ENCODE measurements around the gene PLEKHG3. TPM values are rescaled to one million over a fixed set of nuclear protein-coding genes. Genes with fewer than 3 reads are reported as not detected.
A peak's percentile ranks its signal among the peaks of the same experiment; 100 is the strongest.

PLEKHG3 gene
- total RNA-seq, 1 experiment from 2014 or later, result 59.3 TPM

DNA sequence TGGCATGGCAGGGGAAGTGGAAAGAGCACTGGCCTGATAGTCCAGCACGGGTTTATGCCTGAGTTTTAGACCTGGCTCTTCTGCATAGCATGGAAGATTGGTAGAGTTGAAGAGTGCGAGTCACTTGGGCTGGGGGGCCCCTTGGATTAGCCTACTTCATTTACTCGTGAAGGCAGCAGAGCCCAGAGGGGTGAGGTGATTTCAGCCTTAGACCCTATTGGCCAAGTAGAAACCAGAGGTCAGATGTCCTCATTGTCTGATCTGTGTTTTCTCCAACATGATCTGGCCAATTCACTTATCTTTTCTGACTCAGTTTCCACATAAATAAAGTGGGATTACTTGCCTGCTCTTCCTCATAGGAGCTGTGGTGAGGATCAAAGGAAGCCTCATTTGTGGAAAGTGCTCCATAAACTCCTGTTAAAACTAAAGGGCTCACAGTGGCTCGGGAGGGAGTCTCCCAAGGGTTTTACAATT, 1.9 kb downstream of the PLEKHG3 start:
- H2AFZ ChIP-seq, result no peak overlapping the region
- no peaks in the 10 kb centered on the region for H3K9me3 ChIP-seq (ENCODE audit: insufficient read depth, low read depth)
- H3K4me2 ChIP-seq, result peak overlapping the region; percentile 96
- CTCF ChIA-PET, result interaction anchor here (0.6 kb wide), 1 partner anchor 54 kb away, joined by 6 read pairs; no protein-coding TSS in a partner anchor
- H3K79me2 ChIP-seq (ENCODE audit: low read depth), result peaks cover 60% of the 10 kb centered on the region
- intact Hi-C loops (cut with micrococcal nuclease; ENCODE audit: unreplicated experiment), result loop anchor here (10.0 kb wide), 1 partner anchor 201 kb away; the partner anchor contains the start of genes ZBTB1 and ZBTB25
- peaks cover 68% of the 10 kb centered on the region for H3K4me1 ChIP-seq (replicated peaks; ENCODE audit: insufficient read depth)
- H3K4me3 ChIP-seq, result peak overlapping the region; percentile 97; the same call in 1 of the 2 replicates
- no peaks in the 10 kb centered on the region for H3K9me2 ChIP-seq (ENCODE audit: insufficient read depth)
- no TSS peak for BruUV-seq (replicated peaks)
- H3K27ac ChIP-seq, result no peak overlapping the region
- DNase-seq, result no peak
- H4K20me1 ChIP-seq (ENCODE audit: insufficient read depth), result no peaks in the 10 kb centered on the region
- peaks cover 32% of the 10 kb centered on the region for H3F3A ChIP-seq (ENCODE audit: insufficient read depth, low read depth)
- H3K36me3 ChIP-seq (ENCODE audit: low read depth), result no peaks in the 10 kb centered on the region
- TF ChIP-seq CTCF (conservative IDR thresholded peaks at IDR 0.05) (no peak), EZH2 (IDR thresholded peaks at IDR 0.05; ENCODE audit: low read depth) (no peak)
- no peaks in the 10 kb centered on the region for H3K27me3 ChIP-seq (ENCODE audit: insufficient read depth, low read depth)
- POLR2A ChIA-PET (ENCODE audit: unreplicated experiment), result no interaction called here

DNA sequence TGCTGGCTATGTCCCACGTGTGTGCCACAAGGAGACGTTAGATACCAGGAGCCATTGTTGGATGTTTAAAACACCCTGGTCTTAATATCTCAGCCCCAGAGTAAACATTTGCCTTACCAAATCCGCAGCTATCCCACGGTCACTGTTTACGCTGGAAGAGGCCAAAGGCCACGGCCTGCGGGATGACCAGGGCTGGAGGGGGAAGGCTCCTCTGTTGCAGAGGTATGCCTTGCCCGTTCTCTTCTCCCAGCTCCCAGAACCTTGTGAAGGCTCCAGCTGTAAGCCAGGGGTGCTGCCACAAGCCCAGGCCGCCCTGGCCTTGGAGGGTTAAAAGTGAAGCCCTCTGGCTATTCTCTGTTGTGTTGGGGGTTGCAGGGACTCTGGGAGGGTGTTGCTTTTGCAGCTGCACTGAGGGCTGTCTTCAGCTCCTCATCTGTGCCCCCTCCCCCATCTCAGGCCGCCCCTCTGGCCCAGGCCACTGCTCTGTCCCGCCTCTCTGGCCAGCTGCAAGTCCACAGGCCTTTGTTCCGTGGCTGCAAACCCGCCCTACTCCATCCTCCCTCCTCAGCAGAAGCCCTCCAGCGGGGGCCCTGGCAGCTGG, 2.5 kb downstream of the PLEKHG3 start:
- H3K9me3 ChIP-seq (ENCODE audit: insufficient read depth, low read depth), result no peaks in the 10 kb centered on the region
- POLR2A ChIA-PET (ENCODE audit: unreplicated experiment), result no interaction called here
- H3K27me3 ChIP-seq (ENCODE audit: insufficient read depth, low read depth), result no peaks in the 10 kb centered on the region
- no peak for DNase-seq
- peaks cover 29% of the 10 kb centered on the region for H3F3A ChIP-seq (ENCODE audit: insufficient read depth, low read depth)
- H3K9me2 ChIP-seq (ENCODE audit: insufficient read depth), result no peaks in the 10 kb centered on the region
- no peak overlapping the region for H3K4me3 ChIP-seq
- H4K20me1 ChIP-seq (ENCODE audit: insufficient read depth), result no peaks in the 10 kb centered on the region
- peak overlapping the region; percentile 96 for H3K4me2 ChIP-seq
- 0 out of 2 replicates have a peak, but pooled peaks cover 4% of the 10 kb centered on the region for H3K36me3 ChIP-seq (ENCODE audit: low read depth)
- H3K27ac ChIP-seq, result no peak overlapping the region
- no TSS peak for BruUV-seq (replicated peaks)
- intact Hi-C loops (cut with micrococcal nuclease; ENCODE audit: unreplicated experiment), result loop anchor here (10.0 kb wide), 1 partner anchor 202 kb away; the partner anchor contains the start of genes ZBTB1 and ZBTB25
- H3K79me2 ChIP-seq (ENCODE audit: low read depth), result peaks cover 65% of the 10 kb centered on the region
- TF ChIP-seq EZH2 (IDR thresholded peaks at IDR 0.05; ENCODE audit: low read depth) (no peak), CTCF (conservative IDR thresholded peaks at IDR 0.05) (no peak)
- no peak overlapping the region for H2AFZ ChIP-seq
- peaks cover 65% of the 10 kb centered on the region for H3K4me1 ChIP-seq (replicated peaks; ENCODE audit: insufficient read depth)
- CTCF ChIA-PET, result interaction anchor here (0.6 kb wide), 1 partner anchor 77 kb away, joined by 3 read pairs; no protein-coding TSS in a partner anchor

DNA sequence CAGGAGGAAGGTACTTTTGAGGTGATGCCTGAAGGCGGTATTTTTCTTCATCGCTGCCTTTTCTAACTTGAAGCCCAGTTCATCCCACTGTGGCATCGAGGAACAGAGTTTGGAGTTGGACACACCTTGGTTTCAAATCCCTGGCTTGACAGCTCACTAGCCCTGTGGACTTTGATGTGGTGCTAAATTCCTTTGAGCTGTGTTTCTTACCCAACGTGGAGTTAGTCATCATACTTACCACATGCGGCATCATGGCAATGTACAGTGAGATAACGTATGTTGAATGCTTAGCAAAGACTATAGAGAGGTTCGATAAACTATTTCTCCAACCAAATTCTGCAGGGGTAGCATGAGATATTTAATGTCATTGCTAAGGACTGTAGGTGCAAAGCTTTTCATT, 3.4 kb downstream of the PLEKHG3 start:
- peaks cover 75% of the 10 kb centered on the region for H3K79me2 ChIP-seq (ENCODE audit: low read depth)
- H3F3A ChIP-seq (ENCODE audit: insufficient read depth, low read depth), result peaks cover 26% of the 10 kb centered on the region; the same call in 1 of the 2 replicates
- H4K20me1 ChIP-seq (ENCODE audit: insufficient read depth), result no peaks in the 10 kb centered on the region
- BruUV-seq (replicated peaks), result no TSS peak
- H3K27me3 ChIP-seq (ENCODE audit: insufficient read depth, low read depth), result no peaks in the 10 kb centered on the region
- DNase-seq, result peak in 1 of 2 experiments; percentile 92
- H3K36me3 ChIP-seq (ENCODE audit: low read depth), result 0 out of 2 replicates have a peak, but pooled peaks cover 7% of the 10 kb centered on the region
- ChIA-PET POLR2A (ENCODE audit: unreplicated experiment) (interaction anchor here (0.6 kb wide), 1 partner anchor 167 kb away, joined by 4 read pairs; the partner anchor contains the start of gene HSPA2), CTCF (interaction anchor here (0.6 kb wide), 1 partner anchor 78 kb away, joined by 3 read pairs; no protein-coding TSS in a partner anchor)
- no peak overlapping the region for H2AFZ ChIP-seq
- no peaks in the 10 kb centered on the region for H3K9me2 ChIP-seq (ENCODE audit: insufficient read depth)
- H3K27ac ChIP-seq, result peak overlapping the region; percentile 61
- intact Hi-C loops (cut with micrococcal nuclease; ENCODE audit: unreplicated experiment), result loop anchor here (1.0 to 10.0 kb wide), 2 partner anchors 9 to 203 kb away; partner anchors contain the start of genes ZBTB1 and ZBTB25
- TF ChIP-seq CTCF (conservative IDR thresholded peaks at IDR 0.05) (no peak), EZH2 (IDR thresholded peaks at IDR 0.05; ENCODE audit: low read depth) (no peak)
- 0 out of 2 replicates have a peak, but pooled peaks cover 3% of the 10 kb centered on the region for H3K9me3 ChIP-seq (ENCODE audit: insufficient read depth, low read depth)
- no peak overlapping the region; the same call in 1 of the 2 replicates for H3K4me3 ChIP-seq
- peaks cover 55% of the 10 kb centered on the region for H3K4me1 ChIP-seq (replicated peaks; ENCODE audit: insufficient read depth)
- H3K4me2 ChIP-seq, result peak overlapping the region; percentile 61
